ENCODE data around the gene PCSK9. TPM values are rescaled to one million over a fixed set of nuclear protein-coding genes. Genes with fewer than 3 reads are reported as not detected.

Gene PCSK9
- polyA plus RNA-seq, 1 donor (not counting 4 experiments of a cell fraction or from before 2014, with no cell fraction given) = 61.7 TPM

GRCh38 chr1:55043726-55044125 lies 4.4 kb downstream of the PCSK9 start:
- no peaks in the 10 kb centered on the region for H3K27me3 ChIP-seq (ENCODE audit: control insufficient read depth, extremely low read depth, insufficient read depth, low read length)
- DNase-seq (ENCODE audit: low read depth, low spot score) = no peak
- no peak for TF ChIP-seq EZH2 (IDR thresholded peaks at IDR 0.05; ENCODE audit: low read length)
- TF ChIP-seq CTCF (optimal IDR thresholded peaks at IDR 0.05 in 1 of 3, IDR thresholded peaks at IDR 0.05 in 1 of 3, conservative IDR thresholded peaks at IDR 0.05 in 1 of 3; ENCODE audit: extremely low read depth in 1 of 3, insufficient read depth in 2 of 3, low read length in 3 of 3) = no peak
- peaks cover 59% of the 10 kb centered on the region for H4K20me1 ChIP-seq (ENCODE audit: control insufficient read depth, extremely low read depth, insufficient read depth, low read length)
- no peak overlapping the region for H2AFZ ChIP-seq (ENCODE audit: control insufficient read depth, low read length)
- FAIRE-seq = no peak
- no peak overlapping the region for H3K4me3 ChIP-seq (ENCODE audit: control insufficient read depth in 2 of 3, extremely low read depth in 1 of 3, insufficient read depth in 2 of 3, low read depth in 1 of 3, low read length in 3 of 3)
- no peaks in the 10 kb centered on the region for H3K9me3 ChIP-seq (ENCODE audit: control insufficient read depth, low read depth, low read length)
- peaks cover 39% of the 10 kb centered on the region for H3K4me1 ChIP-seq (ENCODE audit: control insufficient read depth, extremely low read depth, insufficient read depth, low read length)
- H3K9me1 ChIP-seq (ENCODE audit: control insufficient read depth, extremely low read depth, insufficient read depth, low read length) = peaks cover 4% of the 10 kb centered on the region
- H3K79me2 ChIP-seq (ENCODE audit: control insufficient read depth, insufficient read depth, low read length) = peaks cover 98% of the 10 kb centered on the region
- H3K9ac ChIP-seq (ENCODE audit: control insufficient read depth, extremely low read depth, insufficient read depth, low read length) = no peak overlapping the region
- H3K4me2 ChIP-seq (ENCODE audit: control insufficient read depth, extremely low read depth, insufficient read depth, low read depth, low read length) = no peak overlapping the region
- H3K27ac ChIP-seq (ENCODE audit: control insufficient read depth, insufficient read depth, low read length) = no peak overlapping the region
- dilution Hi-C loops (cut with MboI; ENCODE audit: extremely low pct_ligation_motif_present, low sequenced_read_pairs) = no loop called here
- peaks cover 39 to 44% of the 10 kb centered on the region in 2 experiments for H3K36me3 ChIP-seq (ENCODE audit: control insufficient read depth in 2 of 2, extremely low read depth in 1 of 2, insufficient read depth in 2 of 2, low read length in 2 of 2)

GRCh38 chr1:55044617-55045397 lies 5.5 kb downstream of the PCSK9 start:
- peaks cover 99% of the 10 kb centered on the region for H3K79me2 ChIP-seq (ENCODE audit: control insufficient read depth, insufficient read depth, low read length)
- no peak for DNase-seq (ENCODE audit: low read depth, low spot score)
- no peak overlapping the region for H3K4me3 ChIP-seq (ENCODE audit: control insufficient read depth in 2 of 3, extremely low read depth in 1 of 3, insufficient read depth in 2 of 3, low read depth in 1 of 3, low read length in 3 of 3)
- H3K27ac ChIP-seq (ENCODE audit: control insufficient read depth, insufficient read depth, low read length) = no peak overlapping the region
- no peak for FAIRE-seq
- no peaks in the 10 kb centered on the region for H3K9me3 ChIP-seq (ENCODE audit: control insufficient read depth, low read depth, low read length)
- dilution Hi-C loops (cut with MboI; ENCODE audit: extremely low pct_ligation_motif_present, low sequenced_read_pairs) = no loop called here
- no peak overlapping the region for H3K4me2 ChIP-seq (ENCODE audit: control insufficient read depth, extremely low read depth, insufficient read depth, low read depth, low read length)
- no peaks in the 10 kb centered on the region for H3K27me3 ChIP-seq (ENCODE audit: control insufficient read depth, extremely low read depth, insufficient read depth, low read length)
- H2AFZ ChIP-seq (ENCODE audit: control insufficient read depth, low read length) = no peak overlapping the region
- H4K20me1 ChIP-seq (ENCODE audit: control insufficient read depth, extremely low read depth, insufficient read depth, low read length) = peaks cover 68% of the 10 kb centered on the region
- no peak for TF ChIP-seq EZH2 (IDR thresholded peaks at IDR 0.05; ENCODE audit: low read length)
- no peak for TF ChIP-seq CTCF (optimal IDR thresholded peaks at IDR 0.05 in 1 of 3, IDR thresholded peaks at IDR 0.05 in 1 of 3, conservative IDR thresholded peaks at IDR 0.05 in 1 of 3; ENCODE audit: extremely low read depth in 1 of 3, insufficient read depth in 2 of 3, low read length in 3 of 3)
- H3K9me1 ChIP-seq (ENCODE audit: control insufficient read depth, extremely low read depth, insufficient read depth, low read length) = peaks cover 5% of the 10 kb centered on the region
- peaks cover 38% of the 10 kb centered on the region for H3K4me1 ChIP-seq (ENCODE audit: control insufficient read depth, extremely low read depth, insufficient read depth, low read length)
- H3K36me3 ChIP-seq (ENCODE audit: control insufficient read depth in 2 of 2, extremely low read depth in 1 of 2, insufficient read depth in 2 of 2, low read length in 2 of 2) = peaks cover 45 to 53% of the 10 kb centered on the region in 2 experiments
- no peak overlapping the region for H3K9ac ChIP-seq (ENCODE audit: control insufficient read depth, extremely low read depth, insufficient read depth, low read length)

Measured in keratinocyte (primary cell).